ENCODE measurements around the gene KASH5.
"Not testable (repeated sequence)": the region's sequence is repeated elsewhere in the genome, so short reads cannot be mapped to it uniquely, and the experiment has no call there.

The KASH5 gene

GRCh38 chr19:49458567-49458903 lies 70.5 kb downstream of the KASH5 start:
- TF ChIP-seq, protein P1, sequence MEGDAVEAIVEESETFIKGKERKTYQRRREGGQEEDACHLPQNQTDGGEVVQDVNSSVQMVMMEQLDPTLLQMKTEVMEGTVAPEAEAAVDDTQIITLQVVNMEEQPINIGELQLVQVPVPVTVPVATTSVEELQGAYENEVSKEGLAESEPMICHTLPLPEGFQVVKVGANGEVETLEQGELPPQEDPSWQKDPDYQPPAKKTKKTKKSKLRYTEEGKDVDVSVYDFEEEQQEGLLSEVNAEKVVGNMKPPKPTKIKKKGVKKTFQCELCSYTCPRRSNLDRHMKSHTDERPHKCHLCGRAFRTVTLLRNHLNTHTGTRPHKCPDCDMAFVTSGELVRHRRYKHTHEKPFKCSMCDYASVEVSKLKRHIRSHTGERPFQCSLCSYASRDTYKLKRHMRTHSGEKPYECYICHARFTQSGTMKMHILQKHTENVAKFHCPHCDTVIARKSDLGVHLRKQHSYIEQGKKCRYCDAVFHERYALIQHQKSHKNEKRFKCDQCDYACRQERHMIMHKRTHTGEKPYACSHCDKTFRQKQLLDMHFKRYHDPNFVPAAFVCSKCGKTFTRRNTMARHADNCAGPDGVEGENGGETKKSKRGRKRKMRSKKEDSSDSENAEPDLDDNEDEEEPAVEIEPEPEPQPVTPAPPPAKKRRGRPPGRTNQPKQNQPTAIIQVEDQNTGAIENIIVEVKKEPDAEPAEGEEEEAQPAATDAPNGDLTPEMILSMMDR (IDR thresholded peaks at IDR 0.05; ENCODE audit: low read length, missing control alignments), result no peak
- no peak overlapping the region for H3K4me3 ChIP-seq (replicated peaks; ENCODE audit: low read depth, low read length)
- DNase-seq (ENCODE audit: low read depth), result no peak

DNA sequence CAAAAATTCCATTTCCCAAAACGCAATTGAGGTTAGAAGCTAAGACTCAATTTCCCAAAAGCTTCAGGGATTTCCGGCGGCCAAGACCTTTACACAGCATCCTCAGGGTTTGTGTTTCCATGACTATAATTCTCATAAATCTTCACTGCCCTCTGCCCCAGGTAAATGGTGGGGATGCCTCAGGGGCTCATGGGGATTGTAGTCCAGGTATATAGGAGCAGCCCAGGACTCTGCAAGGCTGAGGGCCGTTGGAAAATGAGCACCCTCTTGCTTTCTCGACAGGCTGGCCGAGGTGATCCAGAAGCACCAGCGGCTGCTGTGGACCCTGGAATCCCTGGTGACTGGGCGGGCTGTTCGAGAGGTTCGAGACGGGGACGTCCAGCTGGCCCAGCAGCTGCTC lies 71.3 kb downstream of the KASH5 start:
- DNase-seq (ENCODE audit: low read depth), result no peak
- TF ChIP-seq, protein P1 (IDR thresholded peaks at IDR 0.05; ENCODE audit: low read length, missing control alignments), result no peak
- H3K4me3 ChIP-seq (replicated peaks; ENCODE audit: low read depth, low read length), result no peak overlapping the region

DNA sequence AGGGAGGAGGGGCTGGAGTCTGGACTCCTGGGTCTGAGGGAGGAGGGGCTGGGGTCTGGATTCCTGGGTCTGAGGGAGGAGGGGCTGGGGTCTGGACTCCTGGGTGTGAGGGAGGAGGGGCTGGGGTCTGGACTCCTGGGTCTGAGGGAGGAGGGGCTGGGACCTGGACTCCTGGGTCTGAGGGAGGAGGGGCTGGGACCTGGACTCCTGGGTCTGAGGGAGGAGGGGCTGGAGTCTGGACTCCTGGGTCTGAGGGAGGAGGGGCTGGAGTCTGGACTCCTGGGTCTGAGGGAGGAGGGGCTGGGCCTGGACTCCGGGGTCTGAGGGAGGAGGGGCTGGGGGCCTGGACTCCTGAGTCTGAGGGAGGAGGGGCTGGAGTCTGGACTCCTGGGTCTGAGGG lies 73.1 kb downstream of the KASH5 start:
- not testable (repeated sequence) for H3K4me3 ChIP-seq (replicated peaks; ENCODE audit: low read depth, low read length); DNase-seq (ENCODE audit: low read depth)

- TF ChIP-seq, protein P1 (IDR thresholded peaks at IDR 0.05; ENCODE audit: low read length, missing control alignments), result no peak
- DNase-seq (ENCODE audit: low read depth), result no peak
Observed at GRCh38 chr19:49461656-49462055, 73.6 kb downstream of the KASH5 start.

GRCh38 chr19:49462492-49462891 lies 74.4 kb downstream of the KASH5 start:
- DNase-seq (ENCODE audit: low read depth), result no peak
- TF ChIP-seq, protein P1 (IDR thresholded peaks at IDR 0.05; ENCODE audit: low read length, missing control alignments), result no peak
- no peak overlapping the region for H3K4me3 ChIP-seq (replicated peaks; ENCODE audit: low read depth, low read length)

More at GRCh38 chr19:49461656-49462055, 73.6 kb downstream of the KASH5 start:
- H3K4me3 ChIP-seq (replicated peaks; ENCODE audit: low read depth, low read length), result no peak overlapping the region

DNA sequence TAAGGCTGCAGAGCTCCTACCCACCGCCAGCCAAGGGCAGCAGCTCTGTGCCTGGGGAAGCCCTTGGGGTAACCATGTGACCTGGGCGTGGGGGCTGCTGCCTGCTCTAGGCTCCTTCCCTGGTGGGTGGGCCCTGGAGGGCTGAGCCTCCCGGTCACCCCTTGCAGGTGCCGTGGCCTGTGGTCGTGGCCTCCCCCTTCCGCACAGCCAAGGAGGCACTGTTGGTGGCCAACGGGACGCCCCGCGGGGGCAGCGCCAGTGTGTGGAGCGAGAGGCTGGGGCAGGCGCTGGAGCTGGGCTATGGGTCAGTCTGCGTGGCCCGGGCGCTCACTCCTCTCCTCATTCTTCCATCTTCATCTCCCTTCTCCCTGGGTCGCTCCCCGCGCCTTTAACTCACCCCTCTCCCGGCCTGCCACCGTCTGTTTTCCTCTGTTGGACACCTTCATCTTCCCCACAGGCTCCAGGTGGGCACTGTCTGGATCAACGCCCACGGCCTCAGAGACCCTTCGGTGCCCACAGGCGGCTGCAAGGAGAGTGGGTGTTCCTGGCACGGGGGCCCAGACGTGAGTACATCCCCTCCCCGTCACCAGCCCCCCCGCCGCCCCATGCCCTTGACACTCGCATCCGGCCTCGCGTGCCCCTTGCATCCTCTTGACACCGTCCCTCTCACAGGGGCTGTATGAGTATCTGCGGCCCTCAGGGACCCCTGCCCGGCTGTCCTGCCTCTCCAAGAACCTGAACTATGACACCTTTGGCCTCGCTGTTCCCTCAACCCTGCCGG lies 76.1 kb downstream of the KASH5 start:
- TF ChIP-seq, protein P1 (IDR thresholded peaks at IDR 0.05; ENCODE audit: low read length, missing control alignments), result no peak
- DNase-seq (ENCODE audit: low read depth), result no peak
- no peak overlapping the region for H3K4me3 ChIP-seq (replicated peaks; ENCODE audit: low read depth, low read length)

DNA sequence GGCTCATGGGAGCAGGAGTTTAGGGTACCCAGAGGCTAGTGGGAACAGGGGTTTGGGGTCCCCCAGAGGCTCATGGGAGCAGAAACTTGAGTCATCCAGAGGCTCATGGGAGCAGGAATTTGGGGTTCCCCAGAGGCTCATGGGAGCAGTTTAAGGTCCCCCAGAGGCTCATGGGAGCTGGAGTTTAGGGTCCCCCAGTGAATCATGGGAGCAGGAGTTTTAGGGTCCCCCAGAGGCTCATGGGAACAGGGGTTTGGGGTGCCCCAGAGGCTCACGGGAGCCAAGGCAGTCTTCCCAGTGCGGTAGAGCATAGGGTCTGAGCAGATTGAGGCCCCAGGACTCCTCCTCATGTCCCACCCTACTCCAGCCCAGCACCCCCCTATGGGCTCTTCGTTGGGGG lies 77.3 kb downstream of the KASH5 start:
- TF ChIP-seq, protein P1 (IDR thresholded peaks at IDR 0.05; ENCODE audit: low read length, missing control alignments), result no peak
- no peak for DNase-seq (ENCODE audit: low read depth)
- H3K4me3 ChIP-seq (replicated peaks; ENCODE audit: low read depth, low read length), result no peak overlapping the region

All from fibroblast of pulmonary artery (primary cell).